HG03520 (cell line): ENCODE results near the gene DOCK9.

ENCODE experiments used
- ATAC-seq: cut with Tn5 transposase; IDR thresholded peaks from one replicate; pipeline ENCODE4 v1.9.1; 2021; ENCODE audit warnings: mild to moderate bottlenecking, moderate library complexity; ENCODE audit not compliant: unreplicated experiment

DOCK9 gene, protein sequence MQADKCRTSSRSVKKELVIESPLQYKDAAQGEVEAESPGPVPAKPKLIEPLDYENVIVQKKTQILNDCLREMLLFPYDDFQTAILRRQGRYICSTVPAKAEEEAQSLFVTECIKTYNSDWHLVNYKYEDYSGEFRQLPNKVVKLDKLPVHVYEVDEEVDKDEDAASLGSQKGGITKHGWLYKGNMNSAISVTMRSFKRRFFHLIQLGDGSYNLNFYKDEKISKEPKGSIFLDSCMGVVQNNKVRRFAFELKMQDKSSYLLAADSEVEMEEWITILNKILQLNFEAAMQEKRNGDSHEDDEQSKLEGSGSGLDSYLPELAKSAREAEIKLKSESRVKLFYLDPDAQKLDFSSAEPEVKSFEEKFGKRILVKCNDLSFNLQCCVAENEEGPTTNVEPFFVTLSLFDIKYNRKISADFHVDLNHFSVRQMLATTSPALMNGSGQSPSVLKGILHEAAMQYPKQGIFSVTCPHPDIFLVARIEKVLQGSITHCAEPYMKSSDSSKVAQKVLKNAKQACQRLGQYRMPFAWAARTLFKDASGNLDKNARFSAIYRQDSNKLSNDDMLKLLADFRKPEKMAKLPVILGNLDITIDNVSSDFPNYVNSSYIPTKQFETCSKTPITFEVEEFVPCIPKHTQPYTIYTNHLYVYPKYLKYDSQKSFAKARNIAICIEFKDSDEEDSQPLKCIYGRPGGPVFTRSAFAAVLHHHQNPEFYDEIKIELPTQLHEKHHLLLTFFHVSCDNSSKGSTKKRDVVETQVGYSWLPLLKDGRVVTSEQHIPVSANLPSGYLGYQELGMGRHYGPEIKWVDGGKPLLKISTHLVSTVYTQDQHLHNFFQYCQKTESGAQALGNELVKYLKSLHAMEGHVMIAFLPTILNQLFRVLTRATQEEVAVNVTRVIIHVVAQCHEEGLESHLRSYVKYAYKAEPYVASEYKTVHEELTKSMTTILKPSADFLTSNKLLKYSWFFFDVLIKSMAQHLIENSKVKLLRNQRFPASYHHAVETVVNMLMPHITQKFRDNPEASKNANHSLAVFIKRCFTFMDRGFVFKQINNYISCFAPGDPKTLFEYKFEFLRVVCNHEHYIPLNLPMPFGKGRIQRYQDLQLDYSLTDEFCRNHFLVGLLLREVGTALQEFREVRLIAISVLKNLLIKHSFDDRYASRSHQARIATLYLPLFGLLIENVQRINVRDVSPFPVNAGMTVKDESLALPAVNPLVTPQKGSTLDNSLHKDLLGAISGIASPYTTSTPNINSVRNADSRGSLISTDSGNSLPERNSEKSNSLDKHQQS (N-terminal part only)

DNA sequence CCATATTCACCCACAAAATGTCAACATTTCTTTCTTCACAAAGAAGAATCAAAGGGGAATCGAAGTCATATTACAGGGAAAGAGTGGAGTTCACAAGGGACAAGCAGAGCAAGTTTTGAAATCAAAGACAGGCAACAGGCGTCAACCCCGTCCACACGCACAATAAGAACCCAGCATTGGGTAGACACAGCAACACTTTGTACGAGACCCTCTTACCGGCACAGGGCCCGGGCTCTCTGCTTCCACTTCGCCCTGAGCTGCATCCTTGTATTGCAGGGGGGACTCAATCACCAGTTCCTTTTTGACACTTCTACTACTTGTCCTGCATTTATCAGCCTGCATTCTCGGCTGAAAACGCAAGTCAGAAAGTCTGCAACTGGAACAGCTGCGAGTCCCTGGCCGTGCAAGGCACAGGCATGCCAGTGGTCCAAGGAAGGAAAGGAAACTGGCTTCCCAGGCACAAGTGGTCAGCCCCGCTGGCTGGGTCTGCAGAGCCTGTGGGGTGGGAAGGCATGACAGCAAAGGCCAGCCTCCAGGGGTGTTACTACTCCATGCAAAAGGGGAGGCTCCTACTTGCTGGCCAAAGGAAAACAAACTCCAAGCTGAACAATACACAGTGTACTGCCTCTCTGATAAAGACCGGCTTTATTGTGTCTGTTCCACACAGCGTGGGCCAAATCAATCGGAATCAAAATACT is at the start of gene DOCK9:
Gene DOCK9, minus strand, starts transcription at position 497 of the 698 bp plus-strand sequence. Its CDS starts 155 bp downstream, at position 342.
- ATAC-seq = no peak

DNA sequence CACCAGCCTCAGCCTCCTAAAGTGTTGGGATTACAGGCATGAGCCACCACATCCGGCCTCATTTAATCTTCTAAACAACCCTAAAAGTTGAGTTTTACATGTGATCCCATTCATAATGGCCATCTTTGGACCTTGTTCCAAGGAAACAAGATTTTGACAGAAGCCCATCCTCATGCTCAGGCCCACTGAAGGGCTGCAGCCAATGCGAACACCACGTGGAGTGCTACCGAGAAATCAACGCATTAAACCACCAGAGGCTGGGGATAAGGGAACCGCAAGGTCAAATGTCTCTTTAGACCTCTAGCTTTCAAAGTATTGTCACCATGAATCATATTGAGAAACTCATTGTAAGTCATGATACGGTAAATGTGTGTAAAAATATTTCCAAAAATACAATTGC is 49.4 kb upstream of the DOCK9 start:
- no peak for ATAC-seq

DNA sequence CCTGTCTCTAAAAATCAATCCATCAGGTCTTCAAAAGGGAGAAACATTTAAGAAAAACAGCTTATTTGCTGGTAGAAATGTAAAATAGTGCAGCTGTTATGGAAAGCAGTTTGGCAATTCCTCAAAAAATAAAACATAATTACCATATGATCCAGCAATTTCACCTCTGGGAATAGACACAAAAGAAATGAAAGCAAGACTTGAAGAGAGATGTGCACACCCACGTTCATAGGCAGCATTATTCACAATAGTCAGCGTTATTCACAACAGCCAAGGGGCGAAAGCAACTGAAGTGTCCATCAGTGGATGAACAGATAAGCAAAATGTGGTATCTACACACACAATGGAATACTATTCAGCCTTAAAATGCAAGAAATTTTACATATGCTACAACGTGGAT is 45.1 kb upstream of the DOCK9 start:
- ATAC-seq = no peak

DNA sequence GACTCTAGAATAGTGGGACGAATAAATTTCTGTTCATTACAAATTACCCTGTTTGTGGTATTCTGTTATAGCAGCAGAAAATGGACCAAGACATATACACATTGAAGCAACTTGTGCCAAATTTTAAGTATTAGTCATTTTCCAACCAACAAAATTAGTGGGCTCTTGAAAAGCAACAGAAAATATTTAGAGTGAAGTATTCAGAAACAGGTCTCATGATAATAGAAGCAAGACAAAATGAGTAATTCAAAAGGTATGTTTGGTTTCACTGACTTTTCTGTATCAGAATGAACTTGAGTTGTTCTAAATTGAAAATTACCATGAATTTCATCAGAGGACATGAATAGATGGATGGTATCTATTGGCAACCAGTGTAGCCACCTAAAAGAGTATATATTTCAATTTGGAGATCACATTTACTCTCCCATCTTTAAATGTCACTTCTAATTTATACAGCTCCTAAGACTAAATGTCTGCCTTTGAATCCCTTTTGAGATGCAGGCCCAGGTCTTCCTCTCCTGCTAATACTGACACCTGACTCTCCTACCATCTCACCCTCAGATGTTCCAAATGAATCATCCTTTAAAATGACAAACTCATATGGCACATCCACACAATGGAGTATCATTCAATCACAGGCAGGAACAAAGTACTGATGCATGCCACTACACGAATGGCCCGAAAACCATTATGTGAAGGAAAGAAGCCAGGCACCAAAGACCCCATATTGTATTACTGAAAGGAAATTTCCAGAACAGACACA is 40.7 kb upstream of the DOCK9 start:
- no peak for ATAC-seq

DNA sequence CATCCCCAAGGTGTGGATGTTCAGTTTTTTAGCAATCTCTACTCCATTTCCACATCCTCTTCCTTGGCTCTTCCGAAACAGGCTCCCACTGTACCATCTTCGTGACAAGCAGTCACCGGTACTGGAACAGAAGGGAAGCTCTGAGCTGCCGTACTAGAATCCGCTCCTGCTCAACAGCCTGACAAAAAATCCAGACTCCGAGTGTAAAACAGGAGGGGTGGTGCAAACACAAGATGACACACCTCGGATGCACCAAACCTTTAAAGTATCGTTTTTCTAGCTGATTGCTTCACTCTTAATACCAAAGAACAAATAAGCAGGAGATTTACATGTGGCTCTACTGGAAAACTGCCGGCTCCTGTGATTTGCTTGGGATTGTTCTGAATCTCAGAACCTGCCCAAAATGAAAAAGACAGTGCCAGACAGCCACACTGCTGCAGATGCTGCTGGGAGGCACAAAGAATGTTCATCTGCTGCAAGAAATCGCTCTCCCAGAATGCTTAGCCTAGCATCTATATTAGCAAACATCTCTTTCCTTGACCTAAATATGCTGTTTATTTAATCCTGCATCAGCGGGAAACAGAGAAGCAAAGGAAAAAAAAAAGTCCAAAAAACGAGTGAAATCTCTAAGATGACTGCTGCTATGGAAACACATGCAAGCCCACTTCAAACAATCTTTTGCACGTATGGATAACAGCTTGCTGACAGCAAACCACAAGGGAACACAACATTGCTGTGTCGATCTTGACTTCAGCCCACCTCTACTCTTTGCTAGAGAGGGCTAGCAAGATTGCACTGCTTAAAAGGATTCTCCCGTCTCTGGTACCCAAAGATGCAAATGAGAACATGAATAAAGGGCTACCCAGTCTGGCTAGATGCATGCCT is 38.0 kb upstream of the DOCK9 start:
- no peak for ATAC-seq

DNA sequence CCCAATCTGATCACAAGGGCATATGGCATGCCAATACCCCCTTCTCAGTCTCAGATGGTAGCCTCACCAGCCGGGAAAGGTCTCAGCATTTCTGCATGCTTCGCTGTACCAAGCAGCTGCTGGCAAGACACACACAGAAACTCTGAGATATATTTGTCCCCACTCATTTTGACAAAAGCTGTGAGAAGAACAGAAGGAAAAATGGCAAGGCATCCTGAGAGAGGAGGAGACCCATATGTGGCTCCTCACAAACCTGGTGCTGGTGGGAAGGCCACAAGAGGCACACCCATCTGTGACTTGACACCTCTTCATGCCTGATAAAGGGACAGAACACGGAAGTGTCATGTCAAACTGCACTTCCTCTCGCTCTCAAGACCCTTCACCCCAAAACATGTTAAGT is 36.7 kb upstream of the DOCK9 start:
- ATAC-seq = no peak

DNA sequence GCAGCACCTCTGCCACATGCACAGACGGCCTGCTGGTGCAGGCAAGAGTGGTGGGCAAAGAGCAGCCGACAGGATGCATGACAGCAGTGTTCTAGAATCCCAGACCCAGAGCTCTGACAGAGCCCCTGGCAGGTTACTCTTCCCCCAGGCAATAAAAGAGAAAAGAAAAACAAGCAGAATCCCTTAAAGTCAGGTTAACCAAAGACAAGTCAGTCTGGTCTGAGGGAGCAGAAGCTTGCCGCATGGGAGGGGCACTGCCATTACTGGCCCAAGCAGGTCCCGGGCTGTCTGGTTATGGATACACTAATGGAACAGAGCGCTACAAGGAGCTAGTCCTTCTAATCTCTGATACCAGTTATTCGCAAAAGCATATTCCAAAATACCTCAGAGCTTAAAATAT is 36.1 kb upstream of the DOCK9 start:
- no peak for ATAC-seq

DNA sequence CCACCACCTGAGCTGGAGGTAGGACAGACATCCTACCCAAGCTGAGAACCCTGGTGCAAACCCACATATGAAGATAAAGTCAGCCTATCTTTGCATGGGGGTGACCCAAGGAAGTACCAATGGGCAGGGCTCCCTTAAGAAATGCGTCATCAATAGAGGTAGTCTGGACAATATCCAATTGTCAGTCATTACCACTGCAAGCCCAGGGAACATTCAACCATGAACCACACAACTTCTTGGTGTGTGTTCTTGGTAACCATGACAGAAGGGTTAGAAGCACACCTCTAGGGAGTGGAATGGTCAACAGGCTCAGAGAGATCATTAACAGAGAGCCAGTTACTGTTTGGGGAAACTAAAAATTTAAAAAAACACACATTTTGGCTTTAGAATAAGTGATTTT is 34.7 kb upstream of the DOCK9 start:
- ATAC-seq = no peak

DNA sequence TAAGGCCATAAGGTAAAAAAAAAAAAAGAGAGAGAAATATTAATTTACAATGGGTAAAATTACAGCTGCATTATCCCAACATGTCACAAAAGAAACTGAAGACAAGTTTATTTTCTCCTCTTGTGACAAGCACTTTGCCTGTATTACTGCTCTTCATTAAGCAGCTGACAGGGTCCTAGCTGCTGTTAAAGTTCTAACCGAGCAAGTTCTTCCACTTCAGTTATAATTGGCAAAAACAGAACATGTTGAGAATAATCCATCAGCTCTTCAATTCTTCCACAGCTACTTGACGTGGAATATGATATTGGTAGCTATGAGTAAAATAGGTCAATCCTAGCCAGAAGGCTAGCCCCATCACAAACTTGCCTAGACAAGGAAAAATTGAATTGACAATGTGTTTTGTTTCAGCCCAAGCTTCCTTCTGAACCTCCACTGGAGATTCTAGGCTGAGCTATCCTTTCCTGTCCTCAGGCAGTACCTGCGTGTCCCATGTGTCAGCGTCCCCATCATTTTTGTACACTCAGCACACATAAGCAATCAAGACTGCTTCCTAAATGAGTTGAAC is 32.2 kb upstream of the DOCK9 start:
- no peak for ATAC-seq

DNA sequence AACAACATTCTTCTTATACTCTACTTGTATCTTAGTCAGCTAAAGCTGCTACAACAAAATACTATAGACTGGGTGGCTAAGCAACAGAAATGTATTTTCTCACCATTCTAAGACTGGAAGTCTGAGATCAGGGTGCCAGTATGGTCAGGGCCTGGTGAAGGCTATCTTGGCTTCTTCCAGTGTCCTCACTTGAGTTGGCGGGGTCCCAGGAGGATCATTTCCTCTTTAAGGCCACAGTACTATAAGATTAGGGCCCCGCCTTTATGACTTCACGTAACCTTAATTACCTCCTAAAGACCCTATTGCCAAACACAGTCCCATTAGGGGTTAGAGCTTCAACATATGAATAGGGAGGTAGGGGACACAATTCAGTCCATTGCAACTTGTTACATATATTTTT is 30.7 kb upstream of the DOCK9 start:
- ATAC-seq = no peak

DNA sequence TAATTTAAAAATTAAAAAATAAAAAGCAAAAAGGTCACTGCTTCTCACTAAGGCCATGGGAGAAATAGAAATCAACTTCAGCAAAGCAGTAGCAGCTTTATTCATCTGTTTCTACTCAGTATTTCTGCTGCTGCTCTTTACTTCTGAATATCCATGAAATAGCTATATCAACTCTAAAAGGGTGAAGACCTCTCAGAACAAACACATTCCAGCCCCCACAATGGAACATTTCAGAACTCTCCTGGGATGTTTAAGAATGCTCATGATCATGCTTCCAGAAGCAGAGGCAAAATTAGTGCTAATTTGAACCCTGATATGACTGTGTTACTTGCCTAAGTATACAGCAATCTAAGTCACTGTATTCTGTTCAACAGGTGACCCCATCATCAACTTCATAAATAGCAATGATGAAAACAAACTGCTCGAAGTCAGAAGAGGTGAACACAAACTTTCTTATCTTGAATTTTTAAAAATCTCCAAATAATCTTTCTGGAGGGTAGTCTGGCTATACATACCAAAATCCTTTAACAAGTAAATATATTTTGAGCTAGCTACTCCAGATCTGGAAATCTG is 29.6 kb upstream of the DOCK9 start:
- no peak for ATAC-seq

DNA sequence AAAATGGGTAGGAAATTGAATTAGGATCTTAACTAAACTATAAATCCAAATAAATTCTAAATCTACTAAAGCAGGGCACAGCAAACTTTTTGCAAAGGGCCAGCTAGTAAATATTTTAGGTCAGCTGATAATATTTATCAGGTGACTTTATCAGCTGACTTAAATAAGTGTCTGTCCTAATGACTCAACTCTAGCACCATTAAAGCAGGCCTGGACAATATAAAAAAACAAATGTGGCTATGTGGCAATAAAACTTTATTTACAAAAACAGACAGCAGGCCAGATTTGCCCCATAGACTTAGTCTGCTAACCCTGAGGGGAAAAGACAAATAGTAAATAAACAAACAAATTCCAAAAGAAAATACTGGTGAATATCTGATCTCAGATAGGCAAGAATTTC is 27.7 kb upstream of the DOCK9 start:
- ATAC-seq = no peak

DNA sequence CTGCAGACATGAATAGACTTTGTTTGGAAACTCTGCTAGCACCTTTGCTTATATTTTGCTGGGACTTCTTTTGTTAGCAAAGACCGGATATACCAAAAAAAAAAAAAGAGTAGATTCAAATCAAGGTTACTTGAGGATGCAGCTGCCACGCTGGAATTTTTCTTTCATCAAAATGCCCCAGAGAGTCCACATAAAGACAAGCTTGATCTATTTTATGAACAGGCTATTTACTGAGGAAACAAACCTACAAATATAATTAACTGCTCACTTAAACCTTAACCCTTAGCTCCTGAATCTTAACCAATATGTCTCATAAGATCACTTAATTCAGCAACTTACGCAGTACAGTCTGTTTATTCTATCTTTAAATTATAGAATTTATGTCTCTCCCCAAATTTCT is 27.1 kb upstream of the DOCK9 start:
- no peak for ATAC-seq

DNA sequence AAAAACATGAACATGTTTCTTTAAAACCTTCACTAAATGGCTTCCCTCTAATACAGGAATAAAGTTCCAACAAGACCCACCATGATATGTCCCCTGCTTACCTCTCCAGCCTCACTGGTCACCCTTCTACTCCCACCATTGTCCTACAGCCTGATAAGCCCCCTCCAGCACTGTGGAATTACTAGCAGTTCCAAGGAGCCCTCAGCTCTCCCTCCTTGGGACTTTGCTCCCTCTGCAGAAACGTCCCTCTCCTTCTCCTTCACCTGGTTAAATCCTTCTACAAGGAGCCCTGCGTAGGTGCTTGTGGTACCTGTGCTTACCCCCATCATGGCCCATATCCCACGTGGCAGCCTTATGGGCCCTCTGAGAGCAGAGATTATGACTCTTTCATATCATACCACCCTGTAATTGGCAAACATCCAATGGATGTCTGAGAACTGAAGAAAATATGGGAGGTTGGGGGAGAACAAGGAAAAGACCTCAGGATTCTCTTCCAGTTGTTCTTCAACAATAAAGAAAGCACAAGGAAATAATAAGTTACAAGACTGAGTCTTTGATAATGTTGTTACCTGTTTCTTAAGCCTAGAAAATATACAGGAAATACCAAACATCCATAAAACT is 26.1 kb upstream of the DOCK9 start:
- ATAC-seq = no peak

DNA sequence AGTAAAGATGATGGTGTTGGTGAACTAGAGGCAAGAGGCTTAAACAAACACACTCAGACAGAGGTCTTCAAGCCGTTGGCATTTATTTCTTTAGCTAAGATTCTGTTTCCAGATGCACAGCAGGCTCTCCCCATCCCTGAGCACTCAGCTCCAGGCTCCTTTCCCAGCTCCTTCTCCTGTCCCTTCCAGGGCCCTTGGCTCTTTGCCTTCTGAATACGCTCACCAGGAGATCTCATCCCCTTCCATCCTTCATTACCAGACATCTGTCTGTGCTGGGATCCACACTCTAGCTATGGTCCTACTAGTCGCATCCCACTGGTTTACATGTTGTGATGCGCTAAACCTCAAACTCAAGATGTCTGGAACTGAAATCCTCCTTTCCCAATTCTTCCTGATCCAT is 25.3 kb upstream of the DOCK9 start:
- ATAC-seq = no peak

DNA sequence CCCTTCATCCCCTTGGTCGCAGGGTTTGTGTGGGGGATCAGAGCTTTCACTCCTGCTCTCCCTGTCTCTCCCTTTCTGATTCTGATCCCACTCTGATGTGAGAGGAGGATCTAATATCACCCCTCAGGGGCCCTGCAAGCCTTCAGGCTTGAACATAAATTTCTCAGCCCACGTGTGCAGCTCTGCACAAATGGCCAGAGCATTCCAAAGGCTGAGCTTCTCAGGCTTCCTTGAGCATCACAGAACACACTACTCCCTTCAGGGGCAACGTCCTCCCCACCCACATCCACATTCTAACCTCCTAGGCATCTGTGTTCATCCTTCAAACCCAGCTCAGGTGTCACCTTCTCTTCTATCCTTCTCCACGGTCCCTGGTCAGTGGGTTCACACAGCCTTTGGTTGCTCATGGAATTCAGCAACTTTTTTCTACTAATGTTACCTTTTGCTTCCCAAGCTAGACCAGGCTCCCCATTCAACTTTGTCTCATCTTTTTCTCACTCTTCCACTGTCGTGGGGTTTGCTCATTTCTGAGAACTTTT is 24.4 kb upstream of the DOCK9 start:
- ATAC-seq = no peak

DNA sequence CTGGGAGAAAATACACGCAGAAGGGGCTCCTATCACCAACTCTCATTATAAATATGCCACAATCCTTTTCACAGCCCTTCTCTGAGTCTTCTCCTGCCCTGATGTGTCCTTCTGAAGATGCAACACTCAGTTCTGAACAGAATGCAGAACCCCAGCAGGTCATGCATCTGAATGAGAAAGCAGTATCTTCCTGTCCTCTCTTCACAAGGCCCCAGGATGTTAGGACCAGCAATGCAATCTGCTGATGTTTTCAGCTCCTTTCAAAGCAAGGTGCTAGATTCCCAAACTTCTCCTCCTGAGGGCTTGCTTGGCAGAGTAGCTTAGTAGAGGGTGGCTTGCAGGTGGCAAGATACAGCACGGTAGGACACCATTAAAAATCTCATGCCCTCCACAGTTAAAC is 22.3 kb upstream of the DOCK9 start:
- no peak for ATAC-seq

DNA sequence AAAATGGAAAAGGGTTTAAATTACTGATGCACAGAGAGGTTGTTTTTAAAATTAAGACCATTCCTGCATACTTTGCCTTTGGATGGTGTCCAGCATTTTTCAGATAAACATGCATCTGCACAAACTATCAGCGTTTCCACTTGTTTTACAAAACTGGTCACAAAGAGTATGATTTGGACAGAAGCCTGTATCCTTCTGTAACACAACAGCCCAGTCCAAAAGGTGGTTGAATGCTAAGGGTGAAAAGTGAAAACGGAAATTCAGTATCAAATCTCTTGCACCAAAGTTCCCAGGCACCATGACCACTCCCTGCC is 21.7 kb upstream of the DOCK9 start:
- no peak for ATAC-seq
